AG09309 (cell line): ENCODE results near the gene TNFAIP3.
"Not testable (repeated sequence)": the region's sequence is repeated elsewhere in the genome, so short reads cannot be mapped to it uniquely, and the experiment has no call there.

Experiments
- DNase-seq: peaks from one replicate; pipeline ENCODE4 v3.0.0-alpha.2; 2010; ENCODE audit warnings: low read depth
- H3K4me3 ChIP-seq: 2 replicates; pipeline ENCODE4 v1.5.1; 2011; ENCODE audit warnings: mild to moderate bottlenecking, low read depth, low read length, moderate library complexity; ENCODE audit not compliant: control insufficient read depth
- CTCF ChIP-seq: IDR thresholded peaks from 2 replicates; pipeline ENCODE4 v1.5.1; 2011; ENCODE audit warnings: mild to moderate bottlenecking, low read depth, low read length, inconsistent platforms; ENCODE audit not compliant: insufficient read depth, control insufficient read depth; ENCODE audit errors: missing control alignments

Gene TNFAIP3

GRCh38 chr6:137881522-137881886 is 14.4 kb downstream of the TNFAIP3 start:
- no peak for DNase-seq
- TF ChIP-seq CTCF: no peak
- no peak overlapping the region for H3K4me3 ChIP-seq

GRCh38 chr6:137882225-137882961 is 15.3 kb downstream of the TNFAIP3 start:
- no peak overlapping the region for H3K4me3 ChIP-seq
- TF ChIP-seq CTCF: no peak
- DNase-seq: no peak

GRCh38 chr6:137883400-137884148 is 16.5 kb downstream of the TNFAIP3 start:
- TF ChIP-seq CTCF: no peak
- no peak overlapping the region for H3K4me3 ChIP-seq
- DNase-seq: no peak

GRCh38 chr6:137884149-137884909 is 17.3 kb downstream of the TNFAIP3 start:
- DNase-seq: no peak
- H3K4me3 ChIP-seq: no peak overlapping the region
- no peak for TF ChIP-seq CTCF

GRCh38 chr6:137884910-137885229 is 17.8 kb downstream of the TNFAIP3 start:
- not testable (repeated sequence) for H3K4me3 ChIP-seq, DNase-seq

GRCh38 chr6:137886226-137886625 is 19.2 kb downstream of the TNFAIP3 start:
- not testable (repeated sequence) for H3K4me3 ChIP-seq, DNase-seq

GRCh38 chr6:137890983-137891537 is 24.0 kb downstream of the TNFAIP3 start:
- no peak for DNase-seq
- no peak for TF ChIP-seq CTCF
- H3K4me3 ChIP-seq: no peak overlapping the region
